Smooth muscle cell of the brain vasculature (primary cell): ENCODE data around the gene MYL6.
A peak's percentile ranks its signal among the peaks of the same experiment; 100 is the strongest.

Source experiments
- DNase-seq: peaks from one replicate; pipeline ENCODE4 v3.0.0-alpha.2; 2012; ENCODE audit warnings: low read depth, low spot score

MYL6 gene

GRCh38 chr12:56129206-56129941 lies 28.8 kb upstream of the MYL6 start:
- DNase-seq: no peak

GRCh38 chr12:56129942-56130495 lies 28.1 kb upstream of the MYL6 start:
- DNase-seq: no peak

GRCh38 chr12:56130876-56131275 lies 27.3 kb upstream of the MYL6 start:
- DNase-seq: no peak

- DNase-seq: no peak
Observed at GRCh38 chr12:56134897-56135296, 23.3 kb upstream of the MYL6 start.

DNA sequence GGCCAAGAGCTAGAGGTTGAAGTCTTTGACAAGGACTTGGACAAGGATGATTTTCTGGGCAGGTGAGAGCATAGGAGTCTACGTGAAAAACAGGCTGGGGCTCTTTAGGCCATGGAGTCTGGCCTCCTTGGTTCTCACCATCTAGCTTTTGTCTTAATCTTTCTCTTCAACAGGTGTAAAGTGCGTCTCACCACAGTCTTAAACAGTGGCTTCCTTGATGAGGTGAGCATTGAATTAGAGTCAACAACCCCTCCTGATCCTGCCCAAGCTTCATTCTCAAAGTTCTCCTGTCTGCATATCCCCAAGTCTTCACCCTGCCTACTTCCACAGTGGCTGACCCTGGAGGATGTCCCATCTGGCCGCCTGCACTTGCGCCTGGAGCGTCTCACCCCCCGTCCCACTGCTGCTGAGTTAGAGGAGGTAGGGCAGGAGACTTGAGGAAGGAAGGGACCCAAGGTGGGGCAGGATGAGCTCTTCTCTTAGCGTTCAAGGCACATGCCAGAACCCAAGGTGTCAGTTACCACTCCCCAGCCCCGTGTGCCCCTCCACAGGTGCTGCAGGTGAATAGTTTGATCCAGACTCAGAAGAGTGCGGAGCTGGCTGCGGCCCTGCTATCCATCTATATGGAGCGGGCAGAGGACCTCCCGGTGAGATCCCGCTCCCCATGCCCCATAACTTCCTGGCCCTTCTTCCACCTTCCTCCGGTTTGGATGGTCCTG lies 20.1 kb upstream of the MYL6 start:
- DNase-seq: no peak

GRCh38 chr12:56141946-56142784 lies 16.0 kb upstream of the MYL6 start:
- DNase-seq: no peak

GRCh38 chr12:56143217-56143616 lies 14.9 kb upstream of the MYL6 start:
- no peak for DNase-seq

DNA sequence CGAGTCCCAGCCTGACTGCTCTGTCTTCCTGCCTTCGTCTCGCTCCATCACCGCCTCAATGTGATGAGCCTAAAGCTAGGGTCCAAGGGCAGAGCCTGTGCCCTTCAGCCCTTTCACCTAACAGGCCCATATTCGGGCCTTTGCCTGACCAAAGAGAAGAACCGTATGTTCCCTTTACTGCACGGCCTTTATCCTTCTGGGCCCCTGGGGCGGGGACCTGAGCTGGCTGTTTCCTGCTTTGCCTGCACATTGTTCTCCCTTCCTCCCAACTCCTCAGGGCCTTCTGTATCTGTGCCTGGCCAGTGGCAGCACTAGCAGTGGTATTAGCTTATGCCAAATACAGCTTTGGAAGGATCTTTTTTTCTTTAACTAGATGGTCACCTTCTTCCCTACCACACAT lies 14.3 kb upstream of the MYL6 start:
- no peak for DNase-seq

DNA sequence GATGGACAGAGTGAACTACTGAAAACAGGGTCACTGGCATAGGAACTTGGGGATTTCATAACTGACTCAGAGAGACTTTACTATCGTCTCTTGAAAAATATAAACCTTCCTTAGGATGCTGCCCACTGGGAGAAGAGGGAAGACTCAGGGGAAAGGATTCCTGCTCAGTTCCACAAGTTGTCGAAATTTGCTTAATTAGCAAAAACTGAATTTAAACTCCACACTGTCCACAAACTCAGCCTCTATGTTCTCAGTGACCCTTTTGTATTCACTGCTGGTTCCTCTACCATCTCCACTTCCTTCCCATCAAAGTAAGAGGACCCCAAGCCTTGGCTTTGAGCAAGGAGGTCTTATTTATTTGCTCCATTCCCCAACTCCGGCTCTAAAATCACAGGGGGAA lies 12.9 kb upstream of the MYL6 start:
- no peak for DNase-seq

DNA sequence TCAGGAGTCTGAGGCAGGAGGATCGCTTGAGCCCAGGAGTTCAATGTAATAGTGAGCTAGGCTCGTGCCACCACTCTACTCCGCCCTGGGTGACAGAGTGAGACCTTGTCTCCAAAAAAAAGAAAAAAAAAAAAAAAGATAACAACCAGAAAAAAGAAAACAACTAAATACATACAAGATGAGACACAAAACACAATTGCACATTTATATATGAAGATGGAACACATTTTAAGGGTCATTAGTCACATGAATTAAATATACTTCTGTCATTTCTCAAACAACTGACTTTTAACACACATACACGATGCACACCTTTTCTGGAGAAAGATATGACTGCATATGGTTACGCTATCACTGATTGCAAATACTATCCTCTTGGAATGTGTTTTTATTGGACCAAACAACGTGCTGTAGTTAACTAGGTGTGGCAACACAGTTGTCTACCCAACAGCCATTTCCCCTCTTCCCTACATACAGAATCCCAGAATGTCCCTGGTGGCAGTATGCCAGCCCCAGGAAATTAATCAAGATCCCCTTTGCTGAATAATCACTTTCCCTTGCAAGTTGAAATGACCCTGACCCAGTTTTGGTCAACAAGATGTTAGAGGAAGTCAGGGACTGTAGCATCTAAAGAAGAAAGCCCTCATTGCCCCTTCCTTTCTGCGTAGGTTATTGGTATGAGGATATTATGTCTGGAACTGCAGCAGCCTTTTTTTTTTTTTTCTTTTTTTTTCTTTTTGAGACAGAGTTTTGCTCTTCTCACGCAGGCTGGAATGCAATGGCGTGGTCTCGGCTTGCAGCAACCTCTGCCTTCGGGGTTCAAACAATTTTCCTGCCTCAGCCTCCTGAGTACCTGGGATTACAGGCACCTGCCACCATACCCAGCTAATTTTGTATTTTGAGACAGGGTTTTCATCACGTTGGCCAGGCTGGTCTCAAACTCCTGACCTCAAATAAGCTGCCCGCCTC lies 11.4 kb upstream of the MYL6 start:
- no peak for DNase-seq

GRCh38 chr12:56150563-56150962 lies 7.6 kb upstream of the MYL6 start:
- no peak for DNase-seq

DNA sequence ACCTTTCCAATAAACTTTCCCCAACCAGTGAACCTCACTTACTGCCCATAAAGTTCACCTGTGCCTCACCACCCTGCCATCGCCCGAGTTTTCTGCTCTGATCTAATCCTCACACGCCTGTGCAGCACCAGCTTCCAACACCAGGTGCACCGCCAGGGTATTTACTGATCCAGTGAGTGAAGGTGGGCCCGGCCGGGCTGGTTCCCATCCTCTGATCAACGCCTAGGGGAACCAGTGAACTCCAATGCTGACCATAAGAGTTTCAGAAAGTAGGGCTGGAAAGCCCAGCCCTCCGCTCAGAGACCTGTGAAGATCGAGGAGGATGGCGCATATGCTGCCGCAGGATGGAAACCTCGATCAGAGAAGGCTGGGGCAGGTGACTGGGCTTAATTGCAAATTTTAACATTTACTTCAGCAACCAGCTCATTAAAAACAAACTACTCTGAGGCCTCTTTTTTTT lies 6.5 kb upstream of the MYL6 start:
- DNase-seq: no peak

DNA sequence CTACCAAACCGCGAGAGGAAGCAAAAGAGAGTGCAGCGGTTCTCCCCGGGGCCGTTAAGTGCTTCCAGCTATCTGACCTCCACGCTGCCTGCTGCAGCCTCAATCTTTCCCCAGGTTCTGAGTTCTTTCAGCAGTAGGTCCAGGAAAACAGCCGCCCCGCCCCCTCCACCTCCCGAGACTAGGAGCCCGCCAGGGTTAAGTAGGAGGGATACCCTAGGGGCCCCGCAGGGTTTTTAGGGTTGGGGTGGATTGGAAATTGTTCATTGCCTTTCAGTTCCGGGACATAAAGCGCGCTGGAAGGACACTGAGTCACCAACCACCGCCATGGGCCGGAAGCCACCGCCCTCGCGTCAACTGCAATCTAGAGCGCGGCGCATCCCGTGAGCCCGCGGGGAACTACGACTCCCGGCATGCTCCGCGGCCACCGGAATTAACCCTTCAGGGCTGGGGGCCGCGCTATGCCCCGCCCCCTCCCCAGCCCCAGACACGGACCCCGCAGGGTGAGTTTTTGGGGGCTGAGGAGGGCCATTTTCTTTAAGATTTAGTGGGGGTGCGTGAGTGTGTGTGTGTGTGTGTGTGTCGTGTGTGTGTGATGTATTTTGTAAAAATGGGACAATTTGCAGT lies 5.9 kb upstream of the MYL6 start, which contains the start of gene MYL6B:
Gene MYL6B, plus strand, starts transcription at position 456 of the 624 bp plus-strand sequence. CDS start 1,332 bp downstream, outside the sequence.
- DNase-seq: peak; percentile 78

GRCh38 chr12:56152756-56153677 lies 5.1 kb upstream of the MYL6 start:
- no peak for DNase-seq

GRCh38 chr12:56153678-56154065 lies 4.5 kb upstream of the MYL6 start:
- no peak for DNase-seq

GRCh38 chr12:56154246-56154771 lies 3.9 kb upstream of the MYL6 start:
- no peak for DNase-seq

- no peak for DNase-seq
Observed at GRCh38 chr12:56154818-56155217, 3.3 kb upstream of the MYL6 start.

DNA sequence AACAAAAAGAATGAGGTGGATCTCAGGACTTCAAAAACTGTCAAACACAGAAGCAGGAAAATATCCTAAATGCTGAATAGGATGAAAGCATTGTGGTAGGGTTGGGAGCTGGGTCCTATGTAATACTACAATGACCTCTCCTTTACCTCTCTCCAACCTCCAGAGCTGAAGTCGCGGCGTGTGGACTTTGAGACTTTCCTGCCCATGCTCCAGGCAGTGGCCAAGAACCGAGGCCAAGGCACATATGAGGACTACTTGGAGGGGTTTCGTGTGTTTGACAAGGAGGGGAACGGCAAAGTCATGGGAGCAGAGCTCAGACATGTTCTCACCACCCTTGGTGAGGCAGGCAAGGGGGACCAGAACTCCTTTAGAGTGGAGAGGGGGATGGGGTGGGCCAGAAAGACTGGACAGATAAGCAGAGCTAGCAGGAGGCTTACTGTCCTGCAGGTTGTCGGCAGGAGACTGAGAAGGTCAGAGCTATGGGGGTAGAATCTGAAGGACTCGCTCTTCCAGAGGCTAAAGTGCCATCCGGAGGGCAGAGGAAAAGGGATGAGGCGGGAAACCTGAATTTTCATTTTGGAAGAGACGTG lies 2.8 kb upstream of the MYL6 start:
- DNase-seq: no peak
